ENCODE data around the gene SETD2.

DNA sequence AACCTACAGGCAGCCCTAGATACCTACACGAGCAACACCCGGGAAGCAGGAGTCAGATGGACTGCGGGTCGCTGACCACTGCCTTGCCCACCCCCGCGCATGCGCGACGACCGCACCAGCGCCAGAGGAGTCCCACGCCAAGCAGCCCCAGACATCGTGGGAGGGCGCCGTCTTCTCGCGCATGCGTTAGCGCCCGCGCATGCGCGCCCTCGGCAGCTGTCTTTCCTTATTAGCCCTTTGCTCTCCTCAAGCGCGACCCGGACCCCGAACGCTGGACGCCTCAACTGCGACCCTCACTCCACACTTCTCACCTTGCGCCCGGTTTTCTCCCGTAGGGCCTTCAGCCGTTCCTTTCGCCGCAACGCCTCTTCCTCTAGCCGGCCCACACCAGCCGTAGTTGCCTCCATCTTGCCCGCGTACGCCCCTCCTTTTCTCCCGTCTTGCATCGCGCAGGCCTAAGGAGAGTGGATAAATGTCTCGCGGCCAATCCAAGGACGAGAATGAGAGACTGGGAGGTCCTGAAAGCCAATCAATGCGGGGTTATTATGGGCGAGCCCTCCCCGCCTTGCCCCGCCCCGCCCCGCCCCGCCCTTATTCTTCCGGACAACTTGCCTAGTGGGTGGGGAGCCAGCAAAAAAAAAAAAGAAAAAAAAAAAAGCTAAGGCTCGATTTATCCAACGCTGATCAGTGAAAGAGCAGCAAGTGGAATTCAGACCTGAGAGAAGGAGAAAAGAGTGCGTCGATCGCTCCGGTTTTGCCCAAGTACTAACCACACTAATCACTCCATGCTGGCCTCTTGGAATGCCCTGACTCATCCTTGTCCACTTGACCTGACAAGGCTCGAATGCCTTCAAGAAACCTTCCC, 187.4 kb downstream of the SETD2 start, which contains the start of gene CCDC12:
- no peak for TF ChIP-seq GATA3 (IDR thresholded peaks at IDR 0.05; ENCODE audit: low read depth, low read length)
- no peak for TF ChIP-seq GATA2 (IDR thresholded peaks at IDR 0.05; ENCODE audit: low read depth, low read length)
